KBM-7 (cell line): Measurements from ENCODE around the gene SLC16A11.
"Not testable (repeated sequence)": the region's sequence is repeated elsewhere in the genome, so short reads cannot be mapped to it uniquely, and the experiment has no call there.

Experiments used
- DNase-seq: peaks from one replicate; pipeline ENCODE4 v3.0.0-alpha.2; 2015
- in situ Hi-C: fragments of 300-500 bp; cut with MboI; formaldehyde crosslinking; loops from 2 replicates; pipeline ENCODE4 v1.14.3; 2020; ENCODE audit warnings: low sequenced_read_pairs, low pct_unique_long_range_greater_than_20kb, mixed read lengths

The SLC16A11 gene

GRCh38 chr17:7063518-7064094 lies 19.7 kb upstream of the SLC16A11 start:
- in situ Hi-C loops: no loop called here
- no peak for DNase-seq

GRCh38 chr17:7060165-7060891 lies 16.4 kb upstream of the SLC16A11 start:
- no peak for DNase-seq
- in situ Hi-C loops: no loop called here

DNA sequence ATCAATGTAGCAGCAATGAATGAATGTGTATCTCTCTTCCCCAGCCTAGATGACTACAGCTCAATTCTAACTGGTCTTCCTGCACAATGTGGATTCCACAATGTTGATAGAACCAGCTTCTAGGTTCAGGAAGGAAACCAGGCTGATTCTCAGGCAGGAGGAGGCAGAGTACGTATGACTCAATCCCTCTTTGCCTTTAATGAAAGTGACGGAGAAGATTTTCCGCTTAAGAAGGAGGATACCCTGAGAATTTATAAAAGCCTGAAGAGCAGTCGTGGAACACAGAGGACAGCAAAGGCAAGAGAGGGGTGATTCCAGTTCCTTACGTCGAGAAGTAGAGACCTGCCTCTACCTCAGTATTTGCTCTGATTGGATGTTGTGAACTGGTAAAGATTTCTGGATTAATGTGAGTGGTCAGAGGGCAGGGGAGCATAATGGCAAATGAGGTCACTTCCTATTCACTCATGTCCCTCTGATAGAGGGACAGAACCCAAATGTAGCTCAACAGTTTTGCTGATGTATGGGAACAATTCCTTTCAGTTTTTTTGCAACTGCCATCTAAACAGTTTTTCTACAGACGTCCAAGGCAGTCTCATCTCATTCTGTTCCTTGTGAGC lies 15.0 kb upstream of the SLC16A11 start:
- in situ Hi-C loops: loop anchor here (10.0 kb wide), 1 partner anchor 76 kb away; no protein-coding TSS in a partner anchor
- DNase-seq: no peak

GRCh38 chr17:7056386-7056785 lies 12.5 kb upstream of the SLC16A11 start:
- no peak for DNase-seq
- in situ Hi-C loops: loop anchor here (10.0 kb wide), 1 partner anchor 78 kb away; no protein-coding TSS in a partner anchor

DNA sequence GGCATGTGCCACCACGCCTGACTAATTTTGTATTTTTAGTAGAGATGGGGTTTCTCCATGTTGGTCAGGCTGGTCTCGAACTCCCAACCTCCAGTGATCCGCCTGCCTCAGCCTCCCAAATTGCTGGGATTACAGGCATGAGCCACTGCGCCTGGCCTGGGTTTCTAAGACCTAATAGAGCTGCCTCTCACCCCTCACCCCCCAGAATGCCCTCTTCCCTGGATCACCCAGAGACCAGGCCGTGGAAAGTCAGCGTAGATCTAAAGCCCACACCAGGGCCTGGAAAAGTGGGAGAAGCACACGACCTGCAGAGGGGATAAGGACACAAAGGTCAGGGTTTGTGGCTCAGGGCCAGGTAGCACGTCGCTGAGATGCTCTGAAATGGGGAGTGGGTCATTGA lies 6.7 kb upstream of the SLC16A11 start:
- DNase-seq: not testable (repeated sequence)
- in situ Hi-C loops: loop anchor here (10.0 kb wide), 1 partner anchor 84 kb away; no protein-coding TSS in a partner anchor

DNA sequence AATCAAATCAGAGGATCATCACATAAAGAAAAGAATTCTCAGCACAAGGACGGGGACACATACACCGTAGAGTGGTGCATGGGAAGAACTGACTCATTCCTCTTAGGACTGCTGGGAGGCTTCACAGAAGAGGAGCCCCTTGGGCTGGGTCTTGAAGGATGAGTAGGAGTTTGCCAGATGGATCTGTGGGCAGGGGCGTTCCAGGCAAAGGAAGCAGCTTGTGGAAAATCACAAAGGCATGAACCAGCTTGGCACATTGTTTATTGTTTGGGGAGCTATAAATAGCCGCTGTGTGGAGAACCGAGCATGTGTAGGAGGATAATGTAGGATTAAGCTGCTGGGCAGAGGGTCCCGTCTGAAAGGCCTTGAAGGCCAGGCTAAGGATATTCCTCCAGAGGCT lies 5.1 kb upstream of the SLC16A11 start:
- in situ Hi-C loops: loop anchor here (25.0 kb wide), 1 partner anchor 288 kb away; the partner anchor contains the start of genes ACAP1 and NEURL4
- peak; percentile 31 for DNase-seq

GRCh38 chr17:7047566-7047965 lies 3.7 kb upstream of the SLC16A11 start:
- DNase-seq: no peak
- in situ Hi-C loops: loop anchor here (25.0 kb wide), 1 partner anchor 290 kb away; the partner anchor contains the start of genes ACAP1 and NEURL4

DNA sequence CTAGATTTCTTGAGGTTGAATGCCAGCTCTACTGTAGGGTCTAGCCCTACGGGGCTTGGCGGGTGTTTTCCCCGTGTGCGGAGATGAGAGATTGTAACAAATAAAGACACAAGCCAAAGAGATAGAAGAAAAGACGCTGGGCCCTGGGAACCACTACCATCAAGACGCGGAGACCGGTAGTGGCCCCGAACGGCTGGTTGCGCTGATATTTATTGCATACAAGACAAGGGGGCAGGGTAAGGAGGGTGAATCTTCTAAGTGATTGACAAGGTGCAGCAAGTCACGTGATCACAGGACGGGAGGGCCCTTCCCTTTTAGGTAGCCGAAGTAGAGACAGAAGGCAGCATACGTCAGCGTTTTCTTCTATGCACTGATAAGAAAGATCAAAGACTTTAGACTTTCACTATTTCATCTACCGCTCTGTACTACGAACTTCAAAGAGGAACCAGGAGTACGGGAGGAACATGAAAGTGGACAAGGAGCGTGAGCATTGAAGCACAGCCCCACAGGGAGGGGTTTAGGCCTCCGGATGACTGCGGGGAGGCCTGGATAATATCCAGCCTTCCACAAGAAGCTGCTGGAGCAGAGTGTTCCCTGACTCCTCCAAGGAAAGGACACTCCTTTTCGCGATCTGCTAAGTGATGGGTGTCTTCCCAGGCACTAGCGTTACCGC lies 3.0 kb upstream of the SLC16A11 start:
- in situ Hi-C loops: loop anchor here (25.0 kb wide), 1 partner anchor 290 kb away; the partner anchor contains the start of genes ACAP1 and NEURL4
- not testable (repeated sequence) for DNase-seq

- in situ Hi-C loops: loop anchor here (25.0 kb wide), 1 partner anchor 291 kb away; the partner anchor contains the start of genes ACAP1 and NEURL4
- DNase-seq: no peak
These were observed 2.3 kb upstream of the SLC16A11 start for GRCh38 chr17:7046127-7046724.

DNA sequence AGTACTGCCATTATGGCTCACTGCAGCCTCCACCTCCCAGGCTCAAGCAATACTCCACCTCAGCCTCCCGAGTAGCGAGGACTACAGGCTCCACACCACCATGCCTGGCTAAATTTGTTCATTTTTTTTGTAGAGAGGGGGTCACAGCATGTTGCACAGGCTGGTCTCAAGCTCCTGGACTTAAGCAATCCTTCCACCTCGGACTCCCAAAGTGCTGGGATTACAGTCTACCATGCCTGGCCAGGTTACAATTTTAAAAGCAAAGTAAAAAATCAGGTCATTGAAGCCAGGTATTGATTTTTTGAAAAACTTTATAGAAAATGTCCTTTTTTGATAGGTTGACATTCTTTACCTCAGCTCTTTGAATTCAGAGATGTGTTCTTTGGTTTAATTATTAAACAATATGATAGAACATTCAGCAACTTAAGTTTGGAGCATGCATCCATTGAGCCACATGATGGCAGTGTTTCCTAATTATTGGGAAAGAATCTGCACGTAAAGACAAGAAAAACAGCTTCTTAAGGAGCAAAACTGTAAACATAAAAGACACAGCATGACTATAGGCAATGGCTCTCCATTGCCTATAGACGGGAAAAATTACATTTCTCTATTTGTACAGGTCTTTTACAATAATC lies 1.7 kb upstream of the SLC16A11 start:
- DNase-seq: peak; percentile 76
- in situ Hi-C loops: loop anchor here (25.0 kb wide), 1 partner anchor 292 kb away; the partner anchor contains the start of genes ACAP1 and NEURL4

GRCh38 chr17:7043182-7043496 lies 753 bp downstream of the SLC16A11 start:
- no peak for DNase-seq
- in situ Hi-C loops: loop anchor here (25.0 kb wide), 1 partner anchor 294 kb away; the partner anchor contains the start of genes ACAP1 and NEURL4

DNA sequence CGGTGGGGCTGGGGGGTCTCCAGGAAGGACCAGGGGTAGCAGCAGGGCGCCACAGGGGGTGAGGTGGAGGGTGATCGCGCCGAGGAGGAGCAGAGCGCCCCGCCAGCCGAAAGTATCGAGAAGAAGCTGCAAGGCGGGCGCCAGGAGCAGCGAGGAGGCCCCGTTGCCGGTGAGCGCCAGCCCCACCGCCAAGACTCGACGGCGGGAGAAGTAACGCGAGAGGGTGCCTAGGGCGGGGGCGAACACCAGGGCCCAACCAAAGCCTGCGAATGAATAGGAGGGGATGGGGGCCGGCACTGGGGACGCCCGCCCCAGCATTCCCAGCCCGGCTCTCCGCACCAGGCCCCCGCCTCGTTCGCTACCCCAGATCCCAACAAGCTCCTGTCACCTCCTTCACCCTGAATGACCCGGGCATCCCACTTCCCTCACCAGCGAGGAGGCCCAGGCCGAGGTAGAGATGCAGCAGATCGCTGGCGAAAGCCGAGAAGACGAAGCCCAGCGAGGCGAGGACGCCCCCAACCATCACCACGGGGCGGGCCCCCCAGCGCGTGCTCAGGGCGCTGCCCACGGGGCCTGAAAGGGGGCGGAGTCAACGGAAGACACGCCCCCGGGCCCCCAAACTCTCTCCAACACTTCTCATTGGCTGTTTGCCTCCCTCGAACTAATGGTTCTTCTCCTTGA lies 1.3 kb downstream of the SLC16A11 start:
- no peak for DNase-seq
- in situ Hi-C loops: loop anchor here (25.0 kb wide), 1 partner anchor 295 kb away; the partner anchor contains the start of genes ACAP1 and NEURL4

DNA sequence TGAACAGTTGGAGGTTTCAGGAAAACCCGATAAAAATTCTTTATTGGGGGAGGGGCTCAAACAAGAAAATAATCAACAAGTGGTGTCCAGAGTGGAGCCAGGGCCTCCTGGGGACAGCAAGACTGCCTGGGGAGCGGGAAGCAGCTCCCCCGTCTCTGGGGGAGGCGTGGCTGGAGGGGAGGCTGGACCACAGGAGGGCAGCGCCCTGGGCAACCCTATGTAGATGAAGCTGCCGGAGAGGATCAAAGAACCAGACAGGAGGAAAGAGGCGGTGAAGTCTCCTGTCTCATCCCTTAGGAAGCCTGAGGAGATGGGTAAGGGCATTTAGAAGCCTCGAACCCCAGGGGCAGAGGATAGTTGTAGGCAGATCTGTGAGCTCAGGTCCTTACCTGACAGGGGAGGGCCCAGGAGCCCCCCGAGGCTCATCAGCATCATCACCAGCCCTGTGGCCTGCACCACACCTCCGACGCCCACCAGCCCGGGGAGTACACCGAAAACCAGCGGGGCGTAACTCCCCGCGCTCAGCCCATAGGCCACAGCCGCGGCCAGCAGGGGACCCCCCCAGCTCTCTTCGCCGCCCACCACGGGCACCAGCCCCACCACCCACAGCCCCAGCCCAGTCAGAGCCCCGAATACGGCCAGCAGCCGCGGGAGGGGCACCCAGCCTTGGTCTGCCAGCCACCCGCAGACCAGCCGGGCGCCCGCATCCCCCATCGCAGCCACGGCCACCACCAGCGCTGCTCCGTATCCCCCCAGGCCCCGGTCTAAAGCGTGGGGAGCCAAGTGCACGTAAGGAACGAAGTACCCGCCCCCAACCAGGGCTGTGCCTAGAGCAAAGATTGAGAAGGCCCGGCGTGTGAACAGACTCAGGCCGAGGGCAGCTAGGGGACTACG lies 2.0 kb downstream of the SLC16A11 start:
- no peak for DNase-seq
- in situ Hi-C loops: loop anchor here (25.0 kb wide), 1 partner anchor 295 kb away; the partner anchor contains the start of genes ACAP1 and NEURL4

- no peak for DNase-seq
- in situ Hi-C loops: loop anchor here (25.0 kb wide), 1 partner anchor 297 kb away; the partner anchor contains the start of genes ACAP1 and NEURL4
These were observed 4.1 kb downstream of the SLC16A11 start for GRCh38 chr17:7039832-7040231.

- in situ Hi-C loops: loop anchor here (25.0 kb wide), 1 partner anchor 299 kb away; the partner anchor contains the start of genes ACAP1 and NEURL4
These were observed 5.6 kb downstream of the SLC16A11 start for GRCh38 chr17:7038025-7038862.

More at GRCh38 chr17:7038025-7038862, 5.6 kb downstream of the SLC16A11 start:
- no peak for DNase-seq
